Nephron (organoid): ENCODE measurements around the gene CMTM4.

Experiments used
- H3K27ac Mint-ChIP-seq, 3 experiments: 2 replicates each; pipeline ENCODE4 v1.8.0; 2020; ENCODE audit warnings: mixed read lengths in 3 of 3, mild to moderate bottlenecking in 2 of 3, moderate library complexity in 1 of 3
- H3K27me3 Mint-ChIP-seq: 2 replicates; pipeline ENCODE4 v1.8.0; 2021; ENCODE audit warnings: low read depth, mild to moderate bottlenecking, moderate library complexity, mixed read lengths
- H3K36me3 Mint-ChIP-seq: 2 replicates; pipeline ENCODE4 v1.8.0; 2020; ENCODE audit warnings: low read depth, mixed read lengths
- H3K4me1 Mint-ChIP-seq: 2 replicates; pipeline ENCODE4 v1.8.0; 2020; ENCODE audit warnings: mixed read lengths
- H3K4me3 Mint-ChIP-seq, 3 experiments: 2 replicates each; pipeline ENCODE4 v1.8.0; 2020; ENCODE audit warnings: mild to moderate bottlenecking in 3 of 3, mixed read lengths in 3 of 3, moderate library complexity in 2 of 3
- H3K9me3 Mint-ChIP-seq: 2 replicates; pipeline ENCODE4 v1.8.0; 2020; ENCODE audit warnings: mixed read lengths
- CTCF ChIP-seq, 3 experiments: fragments of 200-600 bp; sonication (generic); IDR thresholded peaks; one replicate each; pipeline ENCODE4 v1.5.0; 2021; ENCODE audit warnings: antibody characterized with exemption in 3 of 3; ENCODE audit not compliant: unreplicated experiment in 3 of 3

CMTM4 gene

GRCh38 chr16:66677179-66677578 is 19.4 kb downstream of the CMTM4 start:
- TF ChIP-seq CTCF (IDR thresholded peaks at IDR 0.05; ENCODE audit: unreplicated experiment in 3 of 3): no peak
- Mint-ChIP-seq H3K9me3 (no peaks in the 10 kb centered on the region), H3K4me1 (peaks cover 5% of the 10 kb centered on the region), H3K4me3 (no peak overlapping the region), H3K27me3 (peaks cover 3% of the 10 kb centered on the region), H3K36me3 (peaks cover 8% of the 10 kb centered on the region), H3K27ac (peak overlapping the region in 2 of 3 experiments; percentile 18 to 21)

GRCh38 chr16:66676599-66676998 is 19.9 kb downstream of the CMTM4 start:
- Mint-ChIP-seq H3K4me1 (peaks cover 5% of the 10 kb centered on the region), H3K9me3 (no peaks in the 10 kb centered on the region), H3K36me3 (peaks cover 8% of the 10 kb centered on the region), H3K4me3 (no peak overlapping the region), H3K27ac (peak overlapping the region in 2 of 3 experiments; percentile 18 to 21), H3K27me3 (peaks cover 3% of the 10 kb centered on the region)
- TF ChIP-seq CTCF (IDR thresholded peaks at IDR 0.05; ENCODE audit: unreplicated experiment in 3 of 3): no peak

- H3K4me1 Mint-ChIP-seq: peaks cover 5% of the 10 kb centered on the region
- no peak for TF ChIP-seq CTCF (IDR thresholded peaks at IDR 0.05; ENCODE audit: unreplicated experiment in 3 of 3)
- peaks cover 3% of the 10 kb centered on the region for H3K27me3 Mint-ChIP-seq
- peaks cover 4% of the 10 kb centered on the region for H3K36me3 Mint-ChIP-seq
- H3K9me3 Mint-ChIP-seq: no peaks in the 10 kb centered on the region
- H3K27ac Mint-ChIP-seq: no peak overlapping the region
- no peak overlapping the region for H3K4me3 Mint-ChIP-seq
These were observed 22.9 kb downstream of the CMTM4 start for GRCh38 chr16:66673691-66674090.

- no peaks in the 10 kb centered on the region for H3K9me3 Mint-ChIP-seq
- no peaks in the 10 kb centered on the region for H3K4me1 Mint-ChIP-seq
- H3K27me3 Mint-ChIP-seq: no peaks in the 10 kb centered on the region
- no peak for TF ChIP-seq CTCF (IDR thresholded peaks at IDR 0.05; ENCODE audit: unreplicated experiment in 3 of 3)
- peaks cover 4% of the 10 kb centered on the region for H3K36me3 Mint-ChIP-seq
- H3K4me3 Mint-ChIP-seq: no peak overlapping the region
- H3K27ac Mint-ChIP-seq: peak overlapping the region in 1 of 3 experiments; percentile 4
These were observed 25.7 kb downstream of the CMTM4 start for GRCh38 chr16:66670691-66671388.

GRCh38 chr16:66668777-66669444 is 27.6 kb downstream of the CMTM4 start:
- H3K9me3 Mint-ChIP-seq: no peaks in the 10 kb centered on the region
- H3K4me3 Mint-ChIP-seq: no peak overlapping the region
- no peak for TF ChIP-seq CTCF (IDR thresholded peaks at IDR 0.05; ENCODE audit: unreplicated experiment in 3 of 3)
- peaks cover 4% of the 10 kb centered on the region for H3K36me3 Mint-ChIP-seq
- no peak overlapping the region for H3K27ac Mint-ChIP-seq
- no peaks in the 10 kb centered on the region for H3K4me1 Mint-ChIP-seq
- H3K27me3 Mint-ChIP-seq: no peaks in the 10 kb centered on the region

GRCh38 chr16:66667944-66668343 is 28.6 kb downstream of the CMTM4 start:
- Mint-ChIP-seq H3K27ac (no peak overlapping the region), H3K4me3 (no peak overlapping the region), H3K27me3 (no peaks in the 10 kb centered on the region), H3K36me3 (no peaks in the 10 kb centered on the region), H3K9me3 (no peaks in the 10 kb centered on the region), H3K4me1 (peaks cover 2% of the 10 kb centered on the region)
- TF ChIP-seq CTCF (IDR thresholded peaks at IDR 0.05; ENCODE audit: unreplicated experiment in 3 of 3): no peak
